CD4-positive, CD25-positive, alpha-beta regulatory T cell (primary cell): ENCODE data around the gene CHTOP. TPM values are rescaled to one million over a fixed set of nuclear protein-coding genes. Genes with fewer than 3 reads are reported as not detected.

Experiments
- ATAC-seq, 2 donors: fragments of 150-1000 bp; cut with Tn5 transposase; one replicate each; pipeline ENCODE4 v1.10.0; 2021; ENCODE audit warnings: low read depth in 2 of 2, moderate number of reproducible peaks in 2 of 2, moderate library complexity in 1 of 2
- DNase-seq, 3 donors: peaks; one replicate each; pipeline versions ENCODE4 v3.0.0 to v3.0.0-alpha.2; 2012 to 2022; ENCODE audit warnings: mixed read lengths in 1 of 3
- H3K27ac ChIP-seq: one replicate; pipeline ENCODE4 v1.7.0; 2013; ENCODE audit warnings: mild to moderate bottlenecking, low read length; ENCODE audit not compliant: insufficient read depth, poor library complexity, severe bottlenecking
- H3K27me3 ChIP-seq: one replicate; pipeline ENCODE4 v1.7.0; 2013; ENCODE audit warnings: low read length; ENCODE audit not compliant: control insufficient read depth, insufficient read depth
- H3K36me3 ChIP-seq: one replicate; pipeline ENCODE4 v1.7.0; 2013; ENCODE audit warnings: mild to moderate bottlenecking, low read length, moderate library complexity; ENCODE audit not compliant: control insufficient read depth, insufficient read depth
- H3K4me1 ChIP-seq: 2 replicates; pipeline ENCODE4 v1.7.0; 2013; ENCODE audit warnings: mild to moderate bottlenecking, low read length; ENCODE audit not compliant: insufficient read depth, control insufficient read depth, poor library complexity, severe bottlenecking
- H3K4me3 ChIP-seq: one replicate; pipeline ENCODE4 v1.7.0; 2013; ENCODE audit warnings: low read depth, mild to moderate bottlenecking, low read length, moderate library complexity
- H3K9me3 ChIP-seq, 2 experiments: 1 replicate in 1 of 2; 2 replicates in 1 of 2; pipeline ENCODE4 v1.7.0; 2013; ENCODE audit warnings: low read length in 2 of 2, mild to moderate bottlenecking in 1 of 2, moderate library complexity in 1 of 2; ENCODE audit not compliant: control insufficient read depth in 2 of 2
- H3K27ac Mint-ChIP-seq, 3 donors: one replicate each; pipeline ENCODE4 v1.8.0; 2020 to 2022; ENCODE audit warnings: mild to moderate bottlenecking in 3 of 3, mixed read lengths in 3 of 3, moderate library complexity in 2 of 3
- H3K27me3 Mint-ChIP-seq: one replicate; pipeline ENCODE4 v1.8.0; 2022; ENCODE audit warnings: mild to moderate bottlenecking, mixed read lengths
- H3K36me3 Mint-ChIP-seq: one replicate; pipeline ENCODE4 v1.8.0; 2020; ENCODE audit warnings: mixed read lengths
- H3K4me1 Mint-ChIP-seq, 4 donors: one replicate each; pipeline ENCODE4 v1.8.0; 2020 to 2022; ENCODE audit warnings: mixed read lengths in 4 of 4, mild to moderate bottlenecking in 1 of 4
- H3K4me3 Mint-ChIP-seq, 4 donors: one replicate each; pipeline ENCODE4 v1.8.0; 2020 to 2022; ENCODE audit warnings: mild to moderate bottlenecking in 4 of 4, mixed read lengths in 4 of 4, moderate library complexity in 3 of 4
- H3K9me3 Mint-ChIP-seq, 7 donors: one replicate each; pipeline ENCODE4 v1.8.0; 2020 to 2022; ENCODE audit warnings: mixed read lengths in 7 of 7, mild to moderate bottlenecking in 3 of 7, moderate library complexity in 2 of 7
- polyA plus RNA-seq, 4 donors: library from polyadenylated mRNA; unstranded; fragments of 300-500 nt; fragmentation: Illumina TruSeq; gene quantifications; one replicate each; pipeline ENCODE4 v1.2.3, GENCODE V29; 2021
- total RNA-seq: library from RNA; stranded (reverse); gene quantifications from one replicate; pipeline ENCODE4 v1.2.3, GENCODE V29; 2022

Gene CHTOP
- total and polyA plus RNA-seq, 5 donors from 2014 or later = 57.5 to 85.1 (median 72.7) TPM

DNA sequence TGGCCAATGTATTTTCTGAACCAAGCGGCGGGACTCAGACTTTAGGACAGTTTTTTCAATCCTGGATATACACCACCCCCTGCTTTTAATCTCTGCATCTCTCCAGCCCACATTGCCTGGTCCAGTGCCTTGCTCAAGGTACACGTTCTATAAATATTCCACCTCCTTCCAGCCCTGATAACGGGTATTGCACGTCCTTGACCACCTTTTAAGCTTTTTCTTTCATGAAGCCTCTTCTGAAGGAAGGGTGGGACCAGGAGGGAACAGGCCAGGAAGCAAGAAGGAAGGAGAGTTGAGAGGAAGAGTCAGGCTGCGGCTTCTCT, 24.3 kb upstream of the CHTOP start:
- H3K36me3 Mint-ChIP-seq = no peaks in the 10 kb centered on the region
- Histone ChIP-seq H3K4me1 (no peaks in the 10 kb centered on the region), H3K36me3 (no peaks in the 10 kb centered on the region), H3K27ac (no peak overlapping the region), H3K27me3 (no peaks in the 10 kb centered on the region), H3K4me3 (no peak overlapping the region), H3K9me3 (no peaks in the 10 kb centered on the region)
- H3K9me3 Mint-ChIP-seq = no peaks in the 10 kb centered on the region
- no peak overlapping the region for H3K4me3 Mint-ChIP-seq
- ATAC-seq = no peak
- H3K27me3 Mint-ChIP-seq = peaks cover 16% of the 10 kb centered on the region
- H3K27ac Mint-ChIP-seq = peak overlapping the region in 1 of 3 donors; percentile 35
- no peaks in the 10 kb centered on the region for H3K4me1 Mint-ChIP-seq
- DNase-seq = no peak

DNA sequence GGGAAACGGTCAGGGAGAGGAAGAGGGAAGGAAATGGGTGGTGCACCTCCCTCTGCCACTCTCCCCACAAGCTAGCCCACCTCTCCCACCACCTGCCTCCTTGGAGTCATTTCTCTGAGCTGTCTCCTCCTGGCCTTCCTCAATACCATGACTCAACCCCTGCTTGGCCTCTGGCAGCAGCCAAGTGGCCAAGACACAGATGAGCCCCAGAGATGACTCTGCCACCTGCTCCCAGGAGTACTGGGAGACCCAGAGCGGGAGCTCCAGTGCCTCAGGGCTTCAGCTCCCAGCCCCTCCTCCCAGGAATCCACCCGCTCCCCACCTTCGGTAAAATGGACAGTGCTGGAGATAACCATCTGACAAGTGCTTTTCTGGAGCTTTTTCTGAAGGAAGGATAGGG, 23.5 kb upstream of the CHTOP start:
- Histone ChIP-seq H3K36me3 (no peaks in the 10 kb centered on the region), H3K4me3 (no peak overlapping the region), H3K27ac (no peak overlapping the region), H3K9me3 (no peaks in the 10 kb centered on the region), H3K4me1 (no peaks in the 10 kb centered on the region), H3K27me3 (no peaks in the 10 kb centered on the region)
- Mint-ChIP-seq H3K27me3 (peaks cover 9% of the 10 kb centered on the region), H3K9me3 (no peaks in the 10 kb centered on the region), H3K4me1 (no peaks in the 10 kb centered on the region), H3K36me3 (no peaks in the 10 kb centered on the region), H3K27ac (peak overlapping the region in 1 of 3 donors; percentile 35), H3K4me3 (no peak overlapping the region)
- ATAC-seq = no peak
- DNase-seq = no peak

DNA sequence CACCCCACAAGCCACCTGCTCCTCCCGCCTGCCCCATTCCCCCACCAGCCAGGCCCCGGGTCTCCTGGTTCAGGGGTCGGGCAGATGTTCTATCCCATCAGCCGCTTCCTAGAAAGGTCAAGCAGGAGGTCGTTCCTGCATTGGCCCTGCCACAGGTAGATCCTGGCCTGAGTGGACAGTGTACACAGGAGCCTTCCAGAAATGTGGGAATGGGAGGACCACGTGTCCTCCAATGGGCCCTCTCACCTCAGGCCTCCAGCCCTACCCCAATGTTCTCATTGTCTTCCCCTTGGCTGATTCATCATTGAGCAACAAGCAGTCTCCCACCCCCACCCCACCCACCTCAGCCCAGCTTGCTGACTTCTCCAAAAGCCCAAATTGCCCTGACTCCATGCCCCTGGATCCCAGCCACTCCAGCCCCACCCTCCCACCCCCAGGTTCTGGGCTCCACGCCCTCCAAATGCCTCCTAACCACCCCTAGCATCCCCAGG, 23.0 kb upstream of the CHTOP start:
- H3K4me1 ChIP-seq = no peaks in the 10 kb centered on the region
- no peaks in the 10 kb centered on the region for H3K36me3 ChIP-seq
- Mint-ChIP-seq H3K4me1 (no peaks in the 10 kb centered on the region), H3K36me3 (no peaks in the 10 kb centered on the region), H3K27ac (no peak overlapping the region), H3K27me3 (peaks cover 8% of the 10 kb centered on the region), H3K9me3 (no peaks in the 10 kb centered on the region), H3K4me3 (no peak overlapping the region)
- H3K4me3 ChIP-seq = no peak overlapping the region
- H3K27me3 ChIP-seq = no peaks in the 10 kb centered on the region
- ATAC-seq (no peak), DNase-seq (no peak)
- H3K27ac ChIP-seq = no peak overlapping the region
- H3K9me3 ChIP-seq = no peaks in the 10 kb centered on the region

DNA sequence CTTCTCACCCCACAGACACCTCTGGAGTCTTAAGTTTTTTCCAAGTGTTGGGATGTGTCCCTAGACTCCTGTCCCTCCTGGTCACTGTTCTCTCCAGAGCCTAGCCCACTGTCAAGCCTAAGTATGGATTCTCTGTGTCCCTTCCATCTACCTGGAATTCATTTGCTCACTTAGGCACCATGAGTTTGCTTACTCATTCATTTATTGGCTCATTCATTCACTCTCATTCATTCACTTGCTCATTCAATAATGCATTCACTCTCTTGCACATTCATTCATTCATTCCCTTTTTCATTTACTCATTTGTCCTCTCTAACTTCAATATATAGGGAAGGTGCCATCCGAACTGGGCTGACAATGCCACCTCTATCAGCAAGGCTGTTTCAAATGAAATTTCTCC, 22.5 kb upstream of the CHTOP start:
- DNase-seq = no peak
- no peaks in the 10 kb centered on the region for H3K36me3 ChIP-seq
- no peak overlapping the region for H3K4me3 ChIP-seq
- Mint-ChIP-seq H3K27me3 (peaks cover 8% of the 10 kb centered on the region), H3K27ac (no peak overlapping the region), H3K4me1 (no peaks in the 10 kb centered on the region), H3K4me3 (no peak overlapping the region), H3K36me3 (no peaks in the 10 kb centered on the region), H3K9me3 (no peaks in the 10 kb centered on the region)
- H3K4me1 ChIP-seq = no peaks in the 10 kb centered on the region
- no peak overlapping the region for H3K27ac ChIP-seq
- no peaks in the 10 kb centered on the region for H3K27me3 ChIP-seq
- H3K9me3 ChIP-seq = no peaks in the 10 kb centered on the region
- no peak for ATAC-seq

DNA sequence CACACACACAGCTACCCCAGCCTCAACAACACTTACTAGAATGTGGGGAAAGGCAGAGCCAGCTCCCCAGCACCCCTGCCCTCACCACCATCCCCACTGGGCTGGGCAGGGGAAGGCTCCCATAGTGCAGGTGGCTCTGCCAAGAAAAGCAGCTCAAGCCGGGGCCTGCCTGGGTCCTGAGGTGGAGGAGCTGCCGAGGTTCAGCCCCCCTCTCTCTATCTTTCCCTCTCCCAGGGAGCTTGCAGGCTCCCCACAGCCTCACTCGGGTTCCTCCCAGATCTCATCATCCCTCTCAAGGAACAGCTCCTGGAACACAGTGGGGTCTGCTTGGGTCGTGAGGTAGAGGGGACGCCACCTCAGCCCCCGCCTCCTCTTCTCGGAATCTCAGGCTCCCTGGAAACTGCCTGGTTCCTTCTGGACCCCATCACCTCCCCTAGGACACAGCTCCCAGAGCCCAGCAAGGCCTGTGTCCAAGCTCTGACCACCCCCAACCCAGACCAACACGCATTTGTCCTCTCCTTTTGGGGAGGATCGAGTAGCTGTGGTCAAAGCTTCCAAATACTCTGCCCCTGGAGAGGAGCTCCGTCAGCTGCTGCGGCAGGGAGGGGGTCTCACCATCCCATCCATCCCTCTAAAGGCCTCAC, 21.6 kb upstream of the CHTOP start:
- Histone ChIP-seq H3K27me3 (no peaks in the 10 kb centered on the region), H3K4me3 (no peak overlapping the region), H3K4me1 (no peaks in the 10 kb centered on the region), H3K36me3 (no peaks in the 10 kb centered on the region), H3K27ac (no peak overlapping the region), H3K9me3 (no peaks in the 10 kb centered on the region)
- no peaks in the 10 kb centered on the region for H3K4me1 Mint-ChIP-seq
- no peak overlapping the region for H3K27ac Mint-ChIP-seq
- no peak for DNase-seq
- H3K4me3 Mint-ChIP-seq = no peak overlapping the region
- no peaks in the 10 kb centered on the region for H3K27me3 Mint-ChIP-seq
- no peaks in the 10 kb centered on the region for H3K36me3 Mint-ChIP-seq
- H3K9me3 Mint-ChIP-seq = no peaks in the 10 kb centered on the region
- no peak for ATAC-seq

DNA sequence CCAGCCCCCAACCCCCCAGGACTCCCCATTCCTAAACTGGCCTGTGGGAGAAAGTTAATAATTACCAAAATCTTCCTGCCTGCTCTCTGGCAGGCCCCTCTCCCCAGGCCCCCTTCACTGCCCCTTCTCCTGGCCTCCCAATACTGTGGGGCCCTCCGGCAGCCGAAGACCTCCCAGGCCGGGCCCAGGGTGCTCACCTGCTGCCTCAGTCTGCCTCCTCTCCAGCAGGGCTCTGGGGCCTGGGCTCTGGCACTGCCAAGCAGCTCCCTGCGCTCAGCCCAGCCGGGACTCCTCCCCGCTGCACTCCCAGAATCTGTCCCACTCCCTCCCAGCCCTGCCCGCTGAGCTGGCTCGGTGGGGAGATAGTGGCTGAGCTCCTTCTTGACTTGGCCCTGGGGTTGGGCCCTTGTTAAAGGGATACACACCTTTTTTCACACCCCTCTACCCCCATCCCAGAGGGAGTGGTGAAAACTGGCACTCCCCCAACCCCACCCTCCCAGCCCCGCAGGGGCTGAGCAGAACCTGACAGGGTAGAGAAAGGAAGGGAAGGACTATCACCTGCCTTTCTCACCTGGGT, 21.0 kb upstream of the CHTOP start, which contains the start of gene S100A16:
TSS of gene S100A16 (minus strand) at position 383 of the 577 bp plus-strand sequence. CDS start 4,986 bp downstream, outside the sequence.
- Mint-ChIP-seq H3K4me1 (peaks cover 0 to 4% (median 0%) of the 10 kb centered on the region in 4 donors), H3K9me3 (no peaks in the 10 kb centered on the region), H3K36me3 (no peaks in the 10 kb centered on the region), H3K27ac (peak within 1 kb of the TSS in 1 of 3 donors; percentile 25), H3K4me3 (no peak within 1 kb of the TSS), H3K27me3 (no peaks in the 10 kb centered on the region)
- H3K27me3 ChIP-seq = no peaks in the 10 kb centered on the region
- H3K4me3 ChIP-seq = no peak within 1 kb of the TSS
- H3K9me3 ChIP-seq = no peaks in the 10 kb centered on the region
- ATAC-seq (no peak), DNase-seq (no peak)
- no peak within 1 kb of the TSS for H3K27ac ChIP-seq
- H3K4me1 ChIP-seq = no peaks in the 10 kb centered on the region
- H3K36me3 ChIP-seq = no peaks in the 10 kb centered on the region

DNA sequence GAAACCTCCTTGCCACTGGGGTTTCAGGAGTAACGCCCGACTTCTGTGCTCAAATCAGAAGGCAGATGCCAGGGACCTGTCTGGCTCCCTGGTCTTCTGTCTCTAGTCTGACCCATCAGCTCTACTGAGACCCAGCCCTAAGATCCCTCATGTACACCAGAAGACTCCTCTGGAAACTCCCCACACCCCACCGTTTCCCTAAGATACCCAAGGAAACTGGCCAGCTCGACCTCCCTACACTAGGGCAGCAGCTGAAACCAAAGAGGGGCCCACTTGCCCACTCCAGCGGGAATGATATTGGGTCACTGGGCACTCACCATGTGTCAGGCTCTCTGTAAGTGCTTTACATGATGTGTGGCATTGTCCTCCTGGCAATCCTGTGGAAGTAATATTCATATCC, 20.5 kb upstream of the CHTOP start:
- H3K27me3 ChIP-seq = no peaks in the 10 kb centered on the region
- H3K4me3 Mint-ChIP-seq = no peak overlapping the region
- no peaks in the 10 kb centered on the region for H3K36me3 Mint-ChIP-seq
- H3K4me1 ChIP-seq = no peaks in the 10 kb centered on the region
- H3K4me1 Mint-ChIP-seq = peaks cover 0 to 6% (median 0%) of the 10 kb centered on the region in 4 donors
- H3K36me3 ChIP-seq = no peaks in the 10 kb centered on the region
- no peak overlapping the region for H3K4me3 ChIP-seq
- H3K9me3 Mint-ChIP-seq = no peaks in the 10 kb centered on the region
- no peaks in the 10 kb centered on the region for H3K9me3 ChIP-seq
- peak overlapping the region in 1 of 3 donors; percentile 25 for H3K27ac Mint-ChIP-seq
- no peaks in the 10 kb centered on the region for H3K27me3 Mint-ChIP-seq
- ATAC-seq (no peak), DNase-seq (no peak)
- no peak overlapping the region for H3K27ac ChIP-seq
